Osteocyte (in vitro differentiated cells): ENCODE results near the gene SNAP23. TPM values are rescaled to one million over a fixed set of nuclear protein-coding genes. Genes with fewer than 3 reads are reported as not detected.
A peak's percentile ranks its signal among the peaks of the same experiment; 100 is the strongest.

Experiments used
- DNase-seq: peaks from one replicate; pipeline ENCODE4 v3.0.0; 2021; ENCODE audit warnings: mixed read lengths; ENCODE audit not compliant: unreplicated experiment; ENCODE audit errors: extremely low spot score
- H3K27ac Mint-ChIP-seq: one replicate; pipeline ENCODE4 v1.8.0; 2021; ENCODE audit warnings: mild to moderate bottlenecking, mixed read lengths; ENCODE audit not compliant: unreplicated experiment
- H3K27me3 Mint-ChIP-seq: one replicate; pipeline ENCODE4 v1.8.0; 2021; ENCODE audit warnings: mixed read lengths; ENCODE audit not compliant: unreplicated experiment
- H3K36me3 Mint-ChIP-seq: one replicate; pipeline ENCODE4 v1.8.0; 2021; ENCODE audit warnings: mixed read lengths; ENCODE audit not compliant: unreplicated experiment
- H3K4me1 Mint-ChIP-seq: one replicate; pipeline ENCODE4 v1.8.0; 2021; ENCODE audit warnings: mixed read lengths; ENCODE audit not compliant: unreplicated experiment
- H3K4me3 Mint-ChIP-seq: one replicate; pipeline ENCODE4 v1.8.0; 2021; ENCODE audit warnings: mild to moderate bottlenecking, moderate library complexity, mixed read lengths; ENCODE audit not compliant: unreplicated experiment
- H3K9me3 Mint-ChIP-seq: one replicate; pipeline ENCODE4 v1.8.0; 2021; ENCODE audit warnings: mixed read lengths; ENCODE audit not compliant: unreplicated experiment
- CTCF ChIP-seq: fragments of 200-600 bp; sonication (generic); IDR thresholded peaks from 2 replicates; pipeline ENCODE4 v1.5.0; 2021; ENCODE audit warnings: antibody characterized with exemption, mild to moderate bottlenecking, moderate library complexity
- long read RNA-seq: library from polyadenylated mRNA; unstranded; transcript quantifications from one replicate; pipeline ENCODE4 v2.0.0, GENCODE V29; 2021
- total RNA-seq: library from RNA; stranded (reverse); gene quantifications from 2 replicates; pipeline ENCODE4 v1.2.1, GENCODE V29; 2021

The SNAP23 gene
- total RNA-seq = 72.7 and 84.7 TPM in 2 replicates
- long read RNA-seq, transcript SNAP23-202 (7 exons, 2,480 nt) = minor isoform, 7 of 716 reads
- long read RNA-seq, transcript SNAP23-201 (8 exons, 2,687 nt) = major isoform, 636 of 716 reads
- long read RNA-seq, partial matches to known transcripts = 19 of 716 reads
- long read RNA-seq, other reads (novel, unspliced or antisense) = 53 of 716 reads

- peak within 1 kb of the TSS; percentile 99 for H3K27ac Mint-ChIP-seq
- no peaks in the 10 kb centered on the region for H3K9me3 Mint-ChIP-seq
- peaks cover 3% of the 10 kb centered on the region for H3K36me3 Mint-ChIP-seq
- peak; percentile 98 for DNase-seq
- H3K4me3 Mint-ChIP-seq = peak within 1 kb of the TSS; percentile 100
- TF ChIP-seq CTCF = no peak
- H3K4me1 Mint-ChIP-seq = peaks cover 68% of the 10 kb centered on the region
- no peaks in the 10 kb centered on the region for H3K27me3 Mint-ChIP-seq
Observed at GRCh38 chr15:42495361-42496212, at the start of gene SNAP23. Gene SNAP23, plus strand, starts transcription at chr15:42495634. Its CDS starts 16,213 bp downstream, at chr15:42511847.

GRCh38 chr15:42447599-42447998, 47.8 kb upstream of the SNAP23 start:
- Mint-ChIP-seq H3K27ac (no peak overlapping the region), H3K4me1 (peaks cover 3% of the 10 kb centered on the region), H3K9me3 (no peaks in the 10 kb centered on the region), H3K4me3 (no peak overlapping the region), H3K36me3 (peaks cover 57% of the 10 kb centered on the region), H3K27me3 (no peaks in the 10 kb centered on the region)
- DNase-seq = no peak
- TF ChIP-seq CTCF = no peak

GRCh38 chr15:42448281-42448680, 47.2 kb upstream of the SNAP23 start:
- no peak for TF ChIP-seq CTCF
- Mint-ChIP-seq H3K4me1 (peaks cover 3% of the 10 kb centered on the region), H3K27me3 (no peaks in the 10 kb centered on the region), H3K4me3 (no peak overlapping the region), H3K36me3 (peaks cover 57% of the 10 kb centered on the region), H3K9me3 (no peaks in the 10 kb centered on the region), H3K27ac (no peak overlapping the region)
- no peak for DNase-seq

- H3K4me3 Mint-ChIP-seq = no peak overlapping the region
- peaks cover 53% of the 10 kb centered on the region for H3K36me3 Mint-ChIP-seq
- no peak overlapping the region for H3K27ac Mint-ChIP-seq
- H3K4me1 Mint-ChIP-seq = peaks cover 11% of the 10 kb centered on the region
- no peak for TF ChIP-seq CTCF
- no peak for DNase-seq
- no peaks in the 10 kb centered on the region for H3K27me3 Mint-ChIP-seq
- H3K9me3 Mint-ChIP-seq = no peaks in the 10 kb centered on the region
Observed at GRCh38 chr15:42449770-42450424, 45.5 kb upstream of the SNAP23 start.

GRCh38 chr15:42450425-42450790, 45.0 kb upstream of the SNAP23 start:
- Mint-ChIP-seq H3K36me3 (peaks cover 50% of the 10 kb centered on the region), H3K27me3 (no peaks in the 10 kb centered on the region), H3K4me3 (no peak overlapping the region), H3K9me3 (no peaks in the 10 kb centered on the region), H3K27ac (no peak overlapping the region), H3K4me1 (peaks cover 15% of the 10 kb centered on the region)
- no peak for DNase-seq
- no peak for TF ChIP-seq CTCF
